Transverse colon (tissue), 4 donors: ENCODE measurements around the gene SLC35F3. TPM values are rescaled to one million over a fixed set of nuclear protein-coding genes. Genes with fewer than 3 reads are reported as not detected.

Source experiments
- DNase-seq: peaks from one replicate; pipeline ENCODE4 v3.0.0-alpha.2; 2019
- H3K27ac ChIP-seq, 4 donors: fragments of 200-600 bp; sonication (generic); 2 replicates each; pipeline ENCODE4 v1.5.1; 2016 to 2018; ENCODE audit warnings: inconsistent platforms in 4 of 4
- H3K27me3 ChIP-seq: fragments of 200-600 bp; sonication (generic); 2 replicates; pipeline ENCODE4 v1.5.1; 2017; ENCODE audit warnings: inconsistent platforms
- H3K36me3 ChIP-seq, 4 donors: fragments of 200-600 bp; sonication (generic); 2 replicates each; pipeline ENCODE4 v1.5.1; 2017 to 2019; ENCODE audit warnings: inconsistent platforms in 4 of 4
- H3K4me1 ChIP-seq, 4 donors: fragments of 200-600 bp; sonication (generic); 2 replicates each; pipeline ENCODE4 v1.5.1; 2017 to 2020; ENCODE audit warnings: inconsistent platforms in 4 of 4
- H3K4me3 ChIP-seq, 4 donors: fragments of 200-600 bp; sonication (generic); 1 replicate in 1 of 4; 2 replicates in 3 of 4; pipeline versions ENCODE4 v1.5.1 to v1.6.1; 2017 to 2019; ENCODE audit warnings: inconsistent platforms in 4 of 4
- H3K9me3 ChIP-seq, 2 donors: fragments of 200-600 bp; sonication (generic); 2 replicates each; pipeline ENCODE4 v1.5.1; 2017 to 2019; ENCODE audit warnings: inconsistent platforms in 2 of 2
- CTCF ChIP-seq, 5 experiments: fragments of 200-600 bp in 3 of 5; fragments of 450-650 bp in 2 of 5; sonication (generic) in 3 of 5; IDR thresholded peaks; 1 replicate in 2 of 5; 2 replicates in 3 of 5; pipeline ENCODE4 v1.5.1; 2016 to 2017; ENCODE audit warnings: antibody characterized with exemption in 5 of 5, inconsistent platforms in 3 of 5, mild to moderate bottlenecking in 2 of 5, moderate library complexity in 1 of 5
- EP300 ChIP-seq: sonication (generic); formaldehyde crosslinking; IDR thresholded peaks from one replicate; pipeline ENCODE4 v1.6.1; 2017; ENCODE audit warnings: antibody characterized with exemption, low read depth
- POLR2A ChIP-seq: fragments of 450-650 bp; IDR thresholded peaks from one replicate; pipeline ENCODE4 v1.6.1; 2016; ENCODE audit warnings: antibody characterized with exemption, mild to moderate bottlenecking, moderate library complexity
- POLR2AphosphoS5 ChIP-seq, 3 donors: sonication (generic); formaldehyde crosslinking; IDR thresholded peaks; one replicate each; pipeline ENCODE4 v1.6.1; 2016; ENCODE audit warnings: antibody characterized with exemption in 3 of 3
- WGBS, 2 donors: methylation state at CpG; one replicate each; pipeline ENCODE4 v1.1.5; 2018; ENCODE audit warnings: low coverage in 1 of 2; 5-methylcytosine and 5-hydroxymethylcytosine counted together
- in situ Hi-C, 4 donors: fragments of 200-750 bp; cut with MboI; loops; one replicate each; pipeline versions ENCODE4 v1.15.0 to v1.15.1; 2017; ENCODE audit warnings: low sequenced_read_pairs in 3 of 4, low pct_ligation_motif_present in 1 of 4, low pct_unique_long_range_greater_than_20kb in 1 of 4
- intact Hi-C: fragments of 100-400 bp; cut with DNase I; formaldehyde crosslinking; loops from one replicate; pipeline ENCODE4 v1.15.1; 2023; ENCODE audit warnings: low total_unique reads
- total RNA-seq, 4 donors: library from RNA; depleted of rRNA; stranded (reverse); fragments of >200 nt; gene quantifications; one replicate each; pipeline ENCODE4 v1.1.0, GENCODE V29; 2016

The SLC35F3 gene
- total RNA-seq, 4 donors from 2014 or later = not detected

GRCh38 chr1:234273981-234274380 is 369.5 kb downstream of the SLC35F3 start:
- in situ Hi-C loops = no loop called here
- 85 to 88% methylated on average over 6 of the region's 6 CpGs for WGBS, 2 donors
- intact Hi-C loops = no loop called here
- Histone ChIP-seq H3K4me1 (no peaks in the 10 kb centered on the region), H3K4me3 (no peak overlapping the region), H3K27ac (no peak overlapping the region), H3K9me3 (no peaks in the 10 kb centered on the region), H3K27me3 (no peaks in the 10 kb centered on the region), H3K36me3 (no peaks in the 10 kb centered on the region)
- TF ChIP-seq POLR2A = no peak
- no peak for TF ChIP-seq POLR2AphosphoS5 (IDR thresholded peaks at IDR 0.05)
- no peak for TF ChIP-seq EP300
- TF ChIP-seq CTCF (IDR thresholded peaks at IDR 0.05) = no peak
- no peak for DNase-seq

- no peak for TF ChIP-seq POLR2A
- no peak for TF ChIP-seq EP300
- TF ChIP-seq POLR2AphosphoS5 (IDR thresholded peaks at IDR 0.05) = no peak
- TF ChIP-seq CTCF (IDR thresholded peaks at IDR 0.05) = no peak
- H3K27me3 ChIP-seq = no peaks in the 10 kb centered on the region
Measured at GRCh38 chr1:234276151-234276788, 371.8 kb downstream of the SLC35F3 start.

GRCh38 chr1:234277161-234277868 is 372.8 kb downstream of the SLC35F3 start:
- in situ Hi-C loops = no loop called here
- WGBS, 2 donors = 68 to 70% methylated on average over 3 to 8 of the region's 8 CpGs
- intact Hi-C loops = no loop called here
- no peaks in the 10 kb centered on the region for H3K36me3 ChIP-seq
- H3K9me3 ChIP-seq = no peaks in the 10 kb centered on the region
- no peak for DNase-seq
- H3K27me3 ChIP-seq = no peaks in the 10 kb centered on the region
- H3K27ac ChIP-seq = no peak overlapping the region
- no peaks in the 10 kb centered on the region for H3K4me1 ChIP-seq
- no peak for TF ChIP-seq POLR2AphosphoS5 (IDR thresholded peaks at IDR 0.05)
- no peak for TF ChIP-seq POLR2A
- TF ChIP-seq EP300 = no peak
- TF ChIP-seq CTCF (IDR thresholded peaks at IDR 0.05) = no peak
- H3K4me3 ChIP-seq = no peak overlapping the region

More at GRCh38 chr1:234276151-234276788, 371.8 kb downstream of the SLC35F3 start:
- H3K36me3 ChIP-seq = no peaks in the 10 kb centered on the region
- H3K27ac ChIP-seq = no peak overlapping the region
- H3K4me1 ChIP-seq = no peaks in the 10 kb centered on the region
- 66 to 71% methylated on average over 5 to 7 of the region's 7 CpGs for WGBS, 2 donors
- no peak for DNase-seq
- intact Hi-C loops = no loop called here
- in situ Hi-C loops = no loop called here
- no peaks in the 10 kb centered on the region for H3K9me3 ChIP-seq
- no peak overlapping the region for H3K4me3 ChIP-seq

- no peak for DNase-seq
- intact Hi-C loops = no loop called here
- in situ Hi-C loops = no loop called here
- 95% methylated on average over 1 of the region's 1 CpG; no CpG with 5 or more reads in 1 of the 2 donors for WGBS, 2 donors
- no peaks in the 10 kb centered on the region for H3K36me3 ChIP-seq
- H3K9me3 ChIP-seq = no peaks in the 10 kb centered on the region
- no peaks in the 10 kb centered on the region for H3K27me3 ChIP-seq
- TF ChIP-seq EP300 (no peak), CTCF (IDR thresholded peaks at IDR 0.05) (no peak), POLR2AphosphoS5 (IDR thresholded peaks at IDR 0.05) (no peak), POLR2A (no peak)
- no peaks in the 10 kb centered on the region for H3K4me1 ChIP-seq
- no peak overlapping the region for H3K27ac ChIP-seq
- no peak overlapping the region for H3K4me3 ChIP-seq
Measured at GRCh38 chr1:234279021-234279420, 374.5 kb downstream of the SLC35F3 start.
